Measurements from ENCODE around the gene NR1H4.
A peak's percentile ranks its signal among the peaks of the same experiment; 100 is the strongest.
"Not testable (repeated sequence)": the region's sequence is repeated elsewhere in the genome, so short reads cannot be mapped to it uniquely, and the experiment has no call there.

NR1H4 gene

DNA sequence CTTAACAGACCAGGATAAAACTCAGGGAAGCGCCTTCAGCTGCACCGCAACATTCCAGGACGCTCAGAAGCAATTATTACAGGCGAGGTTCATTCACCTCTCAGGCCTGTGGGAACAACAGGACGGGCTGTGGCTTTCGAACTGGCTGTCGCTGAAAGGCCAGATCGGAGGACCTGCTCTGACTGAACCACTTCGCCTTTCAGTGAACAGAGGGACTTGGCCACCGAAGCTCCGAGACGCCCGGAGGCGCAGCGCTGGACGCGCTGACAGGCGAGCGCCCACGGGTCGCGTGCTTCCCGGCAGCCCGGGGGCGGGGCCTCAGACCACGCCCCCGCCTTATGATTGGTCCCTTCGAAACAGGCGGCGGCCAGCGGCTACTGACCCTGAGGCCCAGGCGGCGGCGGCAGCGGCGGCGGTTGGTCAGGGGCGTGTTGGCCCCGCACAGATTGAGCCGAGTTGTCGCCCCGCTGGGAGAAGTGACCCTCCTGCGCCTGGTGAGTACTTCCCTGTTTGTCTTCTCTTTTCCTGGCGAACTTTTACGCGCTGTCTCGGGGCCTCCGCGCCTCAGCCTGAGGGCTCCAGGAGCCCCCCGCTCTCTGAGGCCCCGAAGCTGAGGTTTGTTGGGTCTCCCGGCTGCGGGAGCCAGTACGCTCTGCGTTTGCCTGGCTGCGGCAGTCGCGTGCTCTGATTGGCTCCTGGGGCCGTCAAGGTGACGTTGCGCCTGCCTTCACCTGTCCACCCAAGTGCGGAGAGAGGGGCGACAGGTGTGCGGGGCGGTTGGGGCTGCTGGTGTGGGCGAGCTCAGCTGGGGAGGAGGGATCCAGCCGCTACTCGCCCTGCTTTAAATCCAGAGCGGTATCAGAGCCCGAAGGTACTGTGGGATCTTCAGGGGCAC, 99.9 kb downstream of the NR1H4 start, which contains the start of gene GAS2L3:
GAS2L3 (plus strand) TSS at position 393 of the 895 bp plus-strand sequence. CDS start 21,221 bp downstream, outside the sequence.
- peak; percentile 90 for DNase-seq (ENCODE audit: low spot score)

DNA sequence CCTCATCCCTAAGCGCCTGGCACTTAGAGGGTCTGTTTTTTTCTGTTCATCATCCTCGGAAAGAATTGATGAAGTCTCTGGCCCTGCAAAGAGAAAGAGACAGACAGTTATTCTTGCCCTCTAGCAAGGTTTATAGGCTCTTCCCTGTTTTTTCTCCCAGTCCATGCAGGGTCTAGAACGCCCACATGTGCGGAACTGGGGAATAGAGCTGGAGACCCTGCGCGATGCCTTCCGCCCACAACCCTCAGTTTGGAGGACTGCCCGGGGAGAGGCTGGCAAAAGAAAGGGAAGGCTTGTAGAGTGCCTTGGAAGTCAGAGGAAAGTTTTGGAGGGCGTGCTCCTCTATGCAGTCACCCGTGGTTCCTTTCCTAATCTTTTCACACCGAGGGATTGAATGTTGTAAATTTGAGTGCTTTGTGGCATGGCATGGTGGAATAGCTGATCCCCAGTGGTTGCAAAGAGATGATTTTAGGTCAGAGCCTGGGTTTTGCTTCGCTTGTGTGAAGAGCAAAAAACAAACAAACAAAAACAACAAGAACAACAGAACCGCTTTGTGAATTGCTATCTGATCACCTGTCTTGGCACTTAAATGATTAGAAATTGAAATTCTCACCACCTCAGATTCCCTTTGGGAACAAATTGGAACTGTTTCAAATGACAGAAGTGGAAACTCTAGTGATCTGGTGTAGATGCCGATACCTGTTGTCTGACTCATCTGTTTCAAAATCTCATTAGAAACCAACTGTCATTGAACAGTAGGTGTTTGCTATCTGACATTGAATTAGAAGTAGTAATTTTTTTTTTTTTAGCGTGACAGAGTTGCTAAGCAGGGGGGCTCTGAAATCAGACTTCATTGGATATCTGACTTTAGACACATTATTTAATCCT, 100.8 kb downstream of the NR1H4 start:
- DNase-seq (ENCODE audit: low spot score), result peak; percentile 39

DNA sequence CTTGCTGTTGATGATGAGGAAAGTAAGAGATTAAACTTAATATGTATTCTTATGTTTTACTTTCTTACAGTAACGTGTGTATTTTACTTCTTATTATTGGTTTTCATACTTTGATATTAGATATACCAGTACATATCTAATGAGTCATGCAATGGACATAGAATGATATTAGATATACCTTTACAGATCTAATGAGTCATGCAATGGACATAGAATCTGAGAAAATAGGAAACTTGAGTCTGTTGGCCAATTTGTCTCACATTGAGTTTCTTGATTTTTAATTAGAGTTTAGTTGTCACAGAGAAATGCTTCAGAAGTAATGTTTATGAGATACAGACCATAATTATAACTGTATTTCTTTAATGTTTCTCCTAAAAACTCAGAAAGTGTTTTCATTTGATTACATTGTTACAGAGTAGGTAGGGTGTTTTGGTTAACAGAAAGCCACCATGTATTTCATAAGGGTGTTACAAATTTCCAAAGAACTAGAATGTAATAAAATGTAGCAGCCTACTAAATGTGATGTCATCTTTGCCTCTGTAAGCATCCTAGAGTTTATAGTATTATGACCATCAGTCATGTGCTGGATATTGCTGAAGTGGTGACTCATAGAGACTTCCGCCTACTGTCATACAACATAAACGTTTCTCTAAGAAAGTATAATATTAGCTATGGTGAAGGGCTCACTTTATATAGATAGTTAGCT, 102.8 kb downstream of the NR1H4 start:
- DNase-seq (ENCODE audit: low spot score), result no peak

DNA sequence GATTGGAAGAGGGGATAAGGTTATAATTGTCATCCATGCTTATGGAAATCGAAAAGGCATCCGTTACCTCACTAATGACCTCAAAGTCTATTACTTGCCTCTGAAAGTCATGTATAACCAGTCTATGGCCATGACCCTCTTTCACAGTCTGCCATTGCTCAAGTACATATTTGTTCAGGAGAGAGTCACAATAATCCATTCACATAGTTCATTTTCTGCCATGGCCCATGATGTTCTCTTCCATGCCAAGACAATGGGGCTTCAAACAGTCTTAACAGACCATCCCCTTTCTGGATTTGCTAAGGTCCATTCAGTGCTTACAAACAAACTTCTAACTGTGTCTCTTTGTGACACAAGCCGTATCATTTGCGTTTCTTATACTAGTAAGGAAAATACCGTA, 105.3 kb downstream of the NR1H4 start:
- no peak for DNase-seq (ENCODE audit: low spot score)

DNA sequence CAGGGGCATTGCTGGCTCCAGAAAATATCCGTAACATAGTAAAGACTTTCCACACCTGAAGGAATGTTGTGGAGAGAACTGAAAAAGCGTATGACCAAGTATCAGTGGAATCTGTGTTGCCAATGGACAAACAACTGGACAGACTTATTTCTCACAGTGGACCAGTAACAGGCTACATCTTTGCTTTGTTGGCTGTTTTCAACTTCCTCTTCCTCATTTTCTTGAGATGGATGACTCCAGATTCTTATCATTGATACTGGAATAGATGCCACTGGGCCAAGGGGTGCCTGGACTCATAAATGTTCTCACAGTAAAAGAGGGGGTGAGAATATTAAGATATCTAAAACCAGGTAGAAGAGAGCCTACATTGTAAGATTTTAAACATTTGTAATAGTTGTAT, 106.2 kb downstream of the NR1H4 start:
- DNase-seq (ENCODE audit: low spot score), result no peak

- no peak for DNase-seq (ENCODE audit: low spot score)
Measured at GRCh38 chr12:100584256-100584655, 110.6 kb downstream of the NR1H4 start.

DNA sequence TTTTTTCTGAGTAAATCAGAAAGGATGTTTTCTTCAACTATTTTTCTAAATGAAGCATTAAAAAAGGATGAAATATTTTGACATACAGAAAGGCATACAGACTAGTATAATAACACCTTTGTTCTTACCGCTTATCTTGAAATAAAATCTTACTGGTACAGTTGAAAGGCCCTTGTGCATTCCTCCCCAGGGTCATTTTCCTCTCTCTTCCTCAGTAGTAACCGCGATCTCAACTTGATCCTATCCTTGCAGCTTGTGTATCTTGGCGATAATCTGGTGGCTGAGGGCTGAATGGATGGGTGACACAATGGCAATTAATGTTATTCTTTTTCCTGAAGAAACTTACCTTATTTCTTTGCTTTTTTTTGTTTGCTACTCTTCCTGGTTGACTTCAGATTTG, 118.3 kb downstream of the NR1H4 start:
- DNase-seq (ENCODE audit: low spot score), result no peak

- DNase-seq (ENCODE audit: low spot score), result no peak
Measured at GRCh38 chr12:100593490-100593889, 119.8 kb downstream of the NR1H4 start.

GRCh38 chr12:100601626-100602025, 128.0 kb downstream of the NR1H4 start:
- no peak for DNase-seq (ENCODE audit: low spot score)

- DNase-seq (ENCODE audit: low spot score), result not testable (repeated sequence)
Measured at GRCh38 chr12:100602997-100603396, 129.3 kb downstream of the NR1H4 start.

- DNase-seq (ENCODE audit: low spot score), result no peak
Measured at GRCh38 chr12:100608776-100609175, 135.1 kb downstream of the NR1H4 start.

DNA sequence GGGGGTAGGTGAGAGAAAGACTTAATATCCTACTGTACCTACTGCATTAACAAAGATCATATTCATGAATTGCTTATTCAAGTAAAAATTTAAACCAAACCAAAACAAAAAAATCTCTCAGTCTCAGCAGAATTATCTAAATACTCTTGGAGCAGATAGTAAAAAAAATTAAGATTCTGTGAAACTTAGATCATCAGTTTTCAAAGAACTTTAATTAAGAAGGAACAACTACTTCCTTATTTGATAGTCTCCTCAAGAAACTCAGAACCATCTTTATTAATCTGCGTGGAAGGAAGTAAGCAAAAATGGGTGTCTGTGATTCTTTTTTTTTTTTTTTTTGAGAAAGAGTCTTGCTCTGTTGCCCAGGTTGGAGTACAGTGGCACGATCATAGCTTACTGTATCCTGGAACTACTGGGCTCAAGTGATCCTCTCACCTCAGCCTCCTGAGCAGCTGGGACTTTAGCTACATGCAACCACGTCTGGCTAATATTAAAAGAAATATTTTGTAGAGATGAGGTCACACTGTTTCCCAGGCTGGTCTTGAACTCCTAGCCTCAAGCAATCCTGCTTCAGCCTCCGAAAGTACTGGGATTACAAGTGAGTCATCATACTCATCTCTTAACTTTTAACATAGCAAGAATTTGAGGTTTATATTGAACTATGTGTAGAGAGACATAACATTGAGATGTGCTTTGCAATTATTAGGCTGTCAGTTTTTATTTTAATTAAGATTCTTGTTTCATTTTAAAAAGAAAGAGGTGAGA, 137.2 kb downstream of the NR1H4 start:
- no peak for DNase-seq (ENCODE audit: low spot score)

DNA sequence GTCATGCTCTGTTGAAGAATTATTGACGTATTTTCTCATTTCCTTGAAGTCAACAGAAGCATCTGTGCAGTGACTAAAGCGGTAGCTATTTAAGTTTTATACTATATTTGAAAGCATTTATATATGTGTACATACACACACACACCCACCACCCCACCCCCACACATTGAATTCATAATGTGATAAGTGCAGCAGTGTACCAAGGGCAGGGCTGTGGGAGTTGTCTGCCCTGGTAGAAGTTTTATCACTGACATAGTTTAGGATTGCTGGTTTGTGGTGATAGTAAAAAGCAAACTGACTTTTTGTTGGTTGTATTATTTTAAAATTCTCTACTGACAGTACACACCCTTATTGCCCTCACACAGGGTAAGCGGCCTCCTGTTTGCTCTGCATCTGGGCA, 138.9 kb downstream of the NR1H4 start:
- DNase-seq (ENCODE audit: low spot score), result no peak

Measured in D341Med (cell line).